ENCODE measurements around the gene SH3BP4. TPM values are rescaled to one million over a fixed set of nuclear protein-coding genes. Genes with fewer than 3 reads are reported as not detected.

The SH3BP4 gene
- total and polyA plus RNA-seq, 2 of the 13 experiments (the other 11 are each of a cell fraction or from before 2014, with no cell fraction given): 34.6 to 99.1 TPM

GRCh38 chr2:234978466-234979203 is 26.8 kb downstream of the SH3BP4 start (continued):
- TF ChIP-seq ZNF800 (CRISPR knock-in tag; IDR thresholded peaks at IDR 0.05) (no peak), UBTF (CRISPR knock-in tag; IDR thresholded peaks at IDR 0.05) (no peak), SP1 (IDR thresholded peaks at IDR 0.05) (no peak), SP1 (CRISPR knock-in tag; IDR thresholded peaks at IDR 0.05) (no peak), KLF13 (CRISPR knock-in tag; IDR thresholded peaks at IDR 0.05) (no peak), ZFY (CRISPR knock-in tag; IDR thresholded peaks at IDR 0.05) (no peak), ZC3H4 (CRISPR knock-in tag; IDR thresholded peaks at IDR 0.05; ENCODE audit: borderline replicate concordance) (no peak), MEIS2 (CRISPR knock-in tag; IDR thresholded peaks at IDR 0.05) (no peak), ZNF660 (CRISPR knock-in tag; IDR thresholded peaks at IDR 0.05; ENCODE audit: borderline replicate concordance, low read depth) (no peak), REPIN1 (CRISPR knock-in tag; IDR thresholded peaks at IDR 0.05; ENCODE audit: borderline replicate concordance, low read depth) (0 out of 2 replicates have a peak, but pooled peaks have one; percentile 42), ZNF3 (CRISPR knock-in tag; IDR thresholded peaks at IDR 0.05) (no peak), TEAD3 (CRISPR knock-in tag; optimal IDR thresholded peaks at IDR 0.05; ENCODE audit: borderline replicate concordance) (peak; percentile 57), YEATS2 (CRISPR knock-in tag; IDR thresholded peaks at IDR 0.05; ENCODE audit: borderline replicate concordance) (no peak), GPN1 (CRISPR knock-in tag; IDR thresholded peaks at IDR 0.05; ENCODE audit: borderline replicate concordance) (0 out of 2 replicates have a peak, but pooled peaks have one; percentile 51), ZNF781 (CRISPR knock-in tag; IDR thresholded peaks at IDR 0.05; ENCODE audit: borderline replicate concordance, not compliant biosample characterization) (no peak), NR1H2 (CRISPR knock-in tag; IDR thresholded peaks at IDR 0.05; ENCODE audit: borderline replicate concordance, low read depth) (no peak), EHMT2 (IDR thresholded peaks at IDR 0.05; ENCODE audit: borderline replicate concordance, low read depth, low read length) (no peak), ZSCAN12 (CRISPR knock-in tag; IDR thresholded peaks at IDR 0.05) (no peak), SNAI1 (CRISPR knock-in tag; IDR thresholded peaks at IDR 0.05; ENCODE audit: borderline replicate concordance) (no peak), ZMAT3 (CRISPR knock-in tag; conservative IDR thresholded peaks at IDR 0.05) (no peak), MLX (CRISPR knock-in tag; IDR thresholded peaks at IDR 0.05) (no peak), NR2C2 (CRISPR knock-in tag; IDR thresholded peaks at IDR 0.05; ENCODE audit: borderline replicate concordance) (0 out of 2 replicates have a peak, but pooled peaks have one; percentile 10), FOXA1 (IDR thresholded peaks at IDR 0.05) (no peak), FOXA1 (CRISPR knock-in tag; IDR thresholded peaks at IDR 0.05) (no peak)
- TF ChIP-seq, protein P1, sequence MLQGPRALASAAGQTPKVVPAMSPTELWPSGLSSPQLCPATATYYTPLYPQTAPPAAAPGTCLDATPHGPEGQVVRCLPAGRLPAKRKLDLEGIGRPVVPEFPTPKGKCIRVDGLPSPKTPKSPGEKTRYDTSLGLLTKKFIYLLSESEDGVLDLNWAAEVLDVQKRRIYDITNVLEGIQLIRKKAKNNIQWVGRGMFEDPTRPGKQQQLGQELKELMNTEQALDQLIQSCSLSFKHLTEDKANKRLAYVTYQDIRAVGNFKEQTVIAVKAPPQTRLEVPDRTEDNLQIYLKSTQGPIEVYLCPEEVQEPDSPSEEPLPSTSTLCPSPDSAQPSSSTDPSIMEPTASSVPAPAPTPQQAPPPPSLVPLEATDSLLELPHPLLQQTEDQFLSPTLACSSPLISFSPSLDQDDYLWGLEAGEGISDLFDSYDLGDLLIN (CRISPR knock-in tag; IDR thresholded peaks at IDR 0.05; ENCODE audit: borderline replicate concordance): no peak

Data from HepG2 (cell line).